IPS-20b (cell line): ENCODE data around the gene LANCL2.
"Not testable (repeated sequence)": the region's sequence is repeated elsewhere in the genome, so short reads cannot be mapped to it uniquely, and the experiment has no call there.

Experiments used
- H3K27ac ChIP-seq: one replicate; pipeline ENCODE4 v1.5.1; 2013; ENCODE audit warnings: low read length
- H3K27me3 ChIP-seq: 2 replicates; pipeline ENCODE4 v1.6.1; 2013; ENCODE audit warnings: mild to moderate bottlenecking, low read length, inconsistent platforms; ENCODE audit not compliant: insufficient read depth
- H3K36me3 ChIP-seq: 2 replicates; pipeline ENCODE4 v1.6.1; 2013; ENCODE audit warnings: low read depth, mild to moderate bottlenecking, inconsistent platforms, low read length, moderate library complexity; ENCODE audit not compliant: insufficient read depth
- H3K4me1 ChIP-seq: 2 replicates; pipeline ENCODE4 v1.6.1; 2013; ENCODE audit warnings: mild to moderate bottlenecking, control low read depth, inconsistent platforms, low read length, moderate library complexity; ENCODE audit not compliant: insufficient read depth
- H3K4me3 ChIP-seq: 2 replicates; pipeline ENCODE4 v1.5.1; 2013; ENCODE audit warnings: mild to moderate bottlenecking, low read length, inconsistent platforms
- H3K9ac ChIP-seq: 2 replicates; pipeline ENCODE4 v1.6.1; 2013; ENCODE audit warnings: low read depth, mild to moderate bottlenecking, inconsistent platforms, low read length, moderate library complexity
- H3K9me3 ChIP-seq: 2 replicates; pipeline ENCODE4 v1.6.1; 2013; ENCODE audit warnings: mild to moderate bottlenecking, low read depth, low read length, inconsistent platforms; ENCODE audit not compliant: insufficient read depth

The LANCL2 gene

GRCh38 chr7:55467047-55467593, 102.0 kb downstream of the LANCL2 start:
- Histone ChIP-seq H3K4me1 (no peaks in the 10 kb centered on the region), H3K4me3 (no peak overlapping the region), H3K27ac (no peak overlapping the region), H3K9ac (no peak overlapping the region), H3K36me3 (peaks cover 37% of the 10 kb centered on the region), H3K9me3 (peaks cover 52% of the 10 kb centered on the region), H3K27me3 (no peaks in the 10 kb centered on the region)

- no peaks in the 10 kb centered on the region for H3K4me1 ChIP-seq
- no peak overlapping the region for H3K9ac ChIP-seq
- peaks cover 44% of the 10 kb centered on the region for H3K9me3 ChIP-seq
- no peak overlapping the region for H3K4me3 ChIP-seq
- H3K27ac ChIP-seq = no peak overlapping the region
- H3K36me3 ChIP-seq = peaks cover 32% of the 10 kb centered on the region
- H3K27me3 ChIP-seq = no peaks in the 10 kb centered on the region
These were observed 103.4 kb downstream of the LANCL2 start for GRCh38 chr7:55468495-55468894.

- Histone ChIP-seq H3K27ac (no peak overlapping the region), H3K27me3 (no peaks in the 10 kb centered on the region), H3K4me3 (no peak overlapping the region), H3K4me1 (no peaks in the 10 kb centered on the region), H3K9ac (no peak overlapping the region), H3K36me3 (peaks cover 24% of the 10 kb centered on the region), H3K9me3 (peaks cover 37% of the 10 kb centered on the region)
These were observed 104.1 kb downstream of the LANCL2 start for GRCh38 chr7:55469271-55469681.

GRCh38 chr7:55469721-55470120, 104.6 kb downstream of the LANCL2 start:
- Histone ChIP-seq H3K9ac (no peak overlapping the region), H3K36me3 (peaks cover 20% of the 10 kb centered on the region), H3K4me1 (no peaks in the 10 kb centered on the region), H3K9me3 (peaks cover 34% of the 10 kb centered on the region), H3K27me3 (no peaks in the 10 kb centered on the region), H3K4me3 (no peak overlapping the region), H3K27ac (no peak overlapping the region)

- peaks cover 28% of the 10 kb centered on the region for H3K9me3 ChIP-seq
- no peak overlapping the region for H3K9ac ChIP-seq
- H3K4me1 ChIP-seq = no peaks in the 10 kb centered on the region
- no peaks in the 10 kb centered on the region for H3K27me3 ChIP-seq
- peaks cover 15% of the 10 kb centered on the region for H3K36me3 ChIP-seq
- no peak overlapping the region for H3K27ac ChIP-seq
- no peak overlapping the region for H3K4me3 ChIP-seq
These were observed 105.1 kb downstream of the LANCL2 start for GRCh38 chr7:55470261-55470660.

GRCh38 chr7:55471594-55471993, 106.5 kb downstream of the LANCL2 start:
- not testable (repeated sequence) for H3K4me3 ChIP-seq, H3K9ac ChIP-seq, H3K27ac ChIP-seq, H3K4me1 ChIP-seq, H3K27me3 ChIP-seq
- Histone ChIP-seq H3K36me3 (peaks cover 10% of the 10 kb centered on the region; the same call in 1 of the 2 replicates), H3K9me3 (peaks cover 18% of the 10 kb centered on the region)

- not testable (repeated sequence) for H3K9ac ChIP-seq, H3K4me1 ChIP-seq, H3K4me3 ChIP-seq, H3K9me3 ChIP-seq, H3K27me3 ChIP-seq, H3K27ac ChIP-seq
- peaks cover 15% of the 10 kb centered on the region; the same call in 1 of the 2 replicates for H3K36me3 ChIP-seq
These were observed 107.3 kb downstream of the LANCL2 start for GRCh38 chr7:55472406-55472805.

GRCh38 chr7:55472928-55473725, 108.0 kb downstream of the LANCL2 start:
- Histone ChIP-seq H3K27me3 (no peaks in the 10 kb centered on the region), H3K27ac (no peak overlapping the region), H3K4me3 (no peak overlapping the region), H3K9me3 (peaks cover 6% of the 10 kb centered on the region; the same call in 1 of the 2 replicates), H3K4me1 (peaks cover 3% of the 10 kb centered on the region; the same call in 1 of the 2 replicates), H3K36me3 (peaks cover 13% of the 10 kb centered on the region; the same call in 1 of the 2 replicates), H3K9ac (no peak overlapping the region)

GRCh38 chr7:55473932-55474331, 108.8 kb downstream of the LANCL2 start:
- Histone ChIP-seq H3K27ac (no peak overlapping the region), H3K9ac (no peak overlapping the region), H3K4me3 (no peak overlapping the region), H3K36me3 (0 out of 2 replicates have a peak, but pooled peaks cover 8% of the 10 kb centered on the region), H3K9me3 (no peaks in the 10 kb centered on the region), H3K4me1 (peaks cover 3% of the 10 kb centered on the region; the same call in 1 of the 2 replicates), H3K27me3 (no peaks in the 10 kb centered on the region)

- H3K27me3 ChIP-seq = no peaks in the 10 kb centered on the region
- H3K27ac ChIP-seq = no peak overlapping the region
- H3K4me3 ChIP-seq = no peak overlapping the region
- H3K4me1 ChIP-seq = peaks cover 3% of the 10 kb centered on the region; the same call in 1 of the 2 replicates
- no peak overlapping the region for H3K9ac ChIP-seq
- no peaks in the 10 kb centered on the region for H3K9me3 ChIP-seq
- H3K36me3 ChIP-seq = 0 out of 2 replicates have a peak, but pooled peaks cover 8% of the 10 kb centered on the region
These were observed 110.1 kb downstream of the LANCL2 start for GRCh38 chr7:55474944-55475854.
